ENCODE data around the gene TMEM132E. TPM values are rescaled to one million over a fixed set of nuclear protein-coding genes. Genes with fewer than 3 reads are reported as not detected.
A peak's percentile ranks its signal among the peaks of the same experiment; 100 is the strongest.

Gene TMEM132E, protein sequence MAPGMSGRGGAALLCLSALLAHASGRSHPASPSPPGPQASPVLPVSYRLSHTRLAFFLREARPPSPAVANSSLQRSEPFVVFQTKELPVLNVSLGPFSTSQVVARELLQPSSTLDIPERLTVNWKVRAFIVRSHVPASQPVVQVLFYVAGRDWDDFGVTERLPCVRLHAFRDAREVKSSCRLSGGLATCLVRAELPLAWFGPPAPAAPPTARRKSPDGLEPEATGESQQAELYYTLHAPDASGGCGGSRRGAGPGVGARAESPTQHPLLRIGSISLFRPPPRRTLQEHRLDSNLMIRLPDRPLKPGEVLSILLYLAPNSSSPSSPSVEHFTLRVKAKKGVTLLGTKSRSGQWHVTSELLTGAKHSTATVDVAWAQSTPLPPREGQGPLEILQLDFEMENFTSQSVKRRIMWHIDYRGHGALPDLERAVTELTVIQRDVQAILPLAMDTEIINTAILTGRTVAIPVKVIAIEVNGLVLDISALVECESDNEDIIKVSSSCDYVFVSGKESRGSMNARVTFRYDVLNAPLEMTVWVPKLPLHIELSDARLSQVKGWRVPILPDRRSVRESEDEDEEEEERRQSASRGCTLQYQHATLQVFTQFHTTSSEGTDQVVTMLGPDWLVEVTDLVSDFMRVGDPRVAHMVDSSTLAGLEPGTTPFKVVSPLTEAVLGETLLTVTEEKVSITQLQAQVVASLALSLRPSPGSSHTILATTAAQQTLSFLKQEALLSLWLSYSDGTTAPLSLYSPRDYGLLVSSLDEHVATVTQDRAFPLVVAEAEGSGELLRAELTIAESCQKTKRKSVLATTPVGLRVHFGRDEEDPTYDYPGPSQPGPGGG (N-terminal part only)
- total RNA-seq, result under 1 TPM in 2 of 4 donors, not detected in 2; 0.11 to 0.13 TPM

DNA sequence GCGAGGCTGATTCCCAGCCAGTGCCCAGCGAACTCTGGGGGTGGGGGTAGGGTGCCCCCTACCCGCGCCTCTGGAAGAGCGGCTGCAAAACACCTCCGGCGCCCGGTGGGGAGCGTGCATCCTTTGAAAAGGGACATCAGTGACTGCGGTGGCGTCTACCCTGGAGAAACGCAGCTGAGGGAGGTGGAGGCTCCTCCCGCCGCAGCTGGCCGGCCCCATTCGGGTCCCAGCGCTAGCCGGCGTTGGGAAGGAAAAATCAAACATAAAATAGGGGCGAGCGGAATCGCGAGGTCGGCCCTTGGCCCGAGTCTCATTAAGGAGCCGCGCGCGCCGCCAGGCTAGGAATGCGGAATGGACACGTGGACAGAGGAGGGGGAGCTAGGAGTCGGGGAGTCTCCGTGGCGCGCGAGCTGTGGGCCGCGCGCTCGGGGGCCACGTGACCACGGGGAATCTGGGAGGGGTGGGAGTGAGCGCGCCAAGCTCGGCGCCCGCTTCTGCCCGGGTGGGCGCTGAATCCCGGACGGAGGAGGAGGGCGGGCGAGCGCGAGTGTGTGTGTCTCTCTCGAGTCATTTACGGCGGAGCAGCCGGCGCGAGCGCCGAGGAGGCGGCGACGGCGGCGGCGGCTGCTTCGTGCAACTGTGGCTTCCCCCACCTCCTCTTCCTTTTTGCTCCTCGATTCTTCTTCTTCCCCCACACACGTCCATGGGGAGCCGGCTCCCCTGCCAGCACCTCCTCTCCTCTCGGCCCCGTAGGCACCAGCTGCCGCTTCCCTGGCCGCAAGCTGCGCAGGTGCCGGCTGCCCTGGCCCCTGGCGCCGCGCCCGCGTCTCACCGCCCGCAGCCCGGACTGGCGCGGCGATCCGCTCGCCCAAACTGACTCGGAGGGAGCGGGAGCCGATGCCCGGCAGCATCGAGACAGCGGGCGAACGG is at the start of gene TMEM132E:
Gene TMEM132E, plus strand, starts transcription at position 566 of the 930 bp plus-strand sequence. CDS start 1,495 bp downstream, outside the sequence.
- Histone ChIP-seq H3K27me3 (peaks cover 21% of the 10 kb centered on the region), H3K36me3 (no peaks in the 10 kb centered on the region), H3K27ac (no peak within 1 kb of the TSS), H3K9me3 (no peaks in the 10 kb centered on the region), H3K4me3 (replicated peaks in 1 of 3) (peak within 1 kb of the TSS in 2 of 3 donors; percentile 18 to 30), H3K4me1 (peaks cover 27 to 30% of the 10 kb centered on the region in 2 donors)
- TF ChIP-seq, protein P1, sequence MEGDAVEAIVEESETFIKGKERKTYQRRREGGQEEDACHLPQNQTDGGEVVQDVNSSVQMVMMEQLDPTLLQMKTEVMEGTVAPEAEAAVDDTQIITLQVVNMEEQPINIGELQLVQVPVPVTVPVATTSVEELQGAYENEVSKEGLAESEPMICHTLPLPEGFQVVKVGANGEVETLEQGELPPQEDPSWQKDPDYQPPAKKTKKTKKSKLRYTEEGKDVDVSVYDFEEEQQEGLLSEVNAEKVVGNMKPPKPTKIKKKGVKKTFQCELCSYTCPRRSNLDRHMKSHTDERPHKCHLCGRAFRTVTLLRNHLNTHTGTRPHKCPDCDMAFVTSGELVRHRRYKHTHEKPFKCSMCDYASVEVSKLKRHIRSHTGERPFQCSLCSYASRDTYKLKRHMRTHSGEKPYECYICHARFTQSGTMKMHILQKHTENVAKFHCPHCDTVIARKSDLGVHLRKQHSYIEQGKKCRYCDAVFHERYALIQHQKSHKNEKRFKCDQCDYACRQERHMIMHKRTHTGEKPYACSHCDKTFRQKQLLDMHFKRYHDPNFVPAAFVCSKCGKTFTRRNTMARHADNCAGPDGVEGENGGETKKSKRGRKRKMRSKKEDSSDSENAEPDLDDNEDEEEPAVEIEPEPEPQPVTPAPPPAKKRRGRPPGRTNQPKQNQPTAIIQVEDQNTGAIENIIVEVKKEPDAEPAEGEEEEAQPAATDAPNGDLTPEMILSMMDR (IDR thresholded peaks at IDR 0.05), result no peak
- DNase-seq, result peak; percentile 69 to 72
- intact Hi-C loops (cut with DNase I), result no loop called here
- WGBS, 2 donors, result 2% methylated on average over 38 to 79 of the region's 101 CpGs

DNA sequence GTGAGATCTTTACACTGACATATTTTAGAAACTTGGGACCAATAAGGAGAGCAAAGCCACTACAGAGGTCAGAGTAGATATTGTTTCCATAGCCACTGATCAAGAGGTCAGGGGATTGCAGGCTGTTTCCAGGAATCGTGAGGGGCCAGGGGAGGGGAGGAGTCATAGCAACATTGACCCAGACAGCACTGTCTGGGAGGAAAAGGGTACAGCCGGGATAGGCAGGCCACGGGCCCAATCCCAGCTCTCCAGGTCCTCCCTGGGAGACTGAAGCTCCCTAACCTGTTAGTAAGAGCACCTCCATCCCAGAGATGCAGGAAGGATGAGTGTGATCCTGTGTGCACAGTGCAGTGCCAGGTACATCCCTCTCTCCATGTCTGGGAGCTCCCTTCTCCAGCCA is 48.5 kb upstream of the TMEM132E start:
- no peaks in the 10 kb centered on the region for H3K9me3 ChIP-seq
- TF ChIP-seq, protein P1 (IDR thresholded peaks at IDR 0.05), result no peak
- TF ChIP-seq POLR2A (IDR thresholded peaks at IDR 0.05), result no peak
- no peak overlapping the region for H3K27ac ChIP-seq
- 16 to 19% methylated on average over 3 of the region's 3 CpGs for WGBS, 2 donors
- no peaks in the 10 kb centered on the region for H3K4me1 ChIP-seq
- no peak for DNase-seq
- H3K36me3 ChIP-seq, result no peaks in the 10 kb centered on the region
- no peak overlapping the region for H3K4me3 ChIP-seq (replicated peaks in 1 of 3)
- H3K27me3 ChIP-seq, result no peaks in the 10 kb centered on the region
- intact Hi-C loops (cut with DNase I), result no loop called here

DNA sequence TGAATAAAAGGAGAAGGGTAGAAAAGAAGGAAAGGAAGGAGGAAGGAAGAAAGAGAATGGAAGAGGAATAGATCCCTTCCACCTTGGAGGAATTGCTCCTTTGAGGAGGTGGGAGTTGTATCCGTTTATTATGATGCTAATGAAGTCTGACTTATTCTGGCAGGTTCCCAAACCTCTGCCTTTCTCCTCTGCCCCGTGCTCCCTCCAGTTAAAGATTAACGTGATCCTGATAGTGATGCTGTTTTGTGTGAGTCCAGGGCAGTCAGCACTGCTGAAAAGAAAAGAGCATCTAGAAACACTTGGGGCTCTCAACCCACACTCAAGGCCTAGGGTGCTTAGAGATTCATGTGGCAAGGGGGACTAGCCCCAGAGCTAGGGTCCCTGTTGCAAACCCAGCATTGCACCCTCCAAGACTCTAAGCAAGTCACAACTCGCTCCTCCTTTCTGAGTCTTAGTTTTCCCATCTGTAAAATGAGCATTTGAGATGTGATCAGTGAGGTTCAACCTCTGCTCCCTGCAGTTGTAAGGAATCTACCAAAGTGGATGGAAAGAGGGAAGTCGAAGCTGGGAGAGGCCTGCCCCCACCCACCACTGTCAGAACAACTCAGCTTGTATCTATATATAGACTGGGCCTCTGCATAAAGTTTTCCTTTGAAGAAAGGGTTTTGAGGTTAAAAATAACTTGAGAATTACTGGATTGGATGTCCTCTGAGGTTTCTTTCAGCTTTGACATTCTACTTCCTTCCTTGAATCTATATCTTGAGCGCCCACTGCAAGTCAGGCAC is 46.9 kb upstream of the TMEM132E start:
- Histone ChIP-seq H3K4me1 (no peaks in the 10 kb centered on the region), H3K27ac (no peak overlapping the region), H3K36me3 (no peaks in the 10 kb centered on the region), H3K27me3 (no peaks in the 10 kb centered on the region), H3K9me3 (no peaks in the 10 kb centered on the region), H3K4me3 (replicated peaks in 1 of 3) (no peak overlapping the region)
- intact Hi-C loops (cut with DNase I), result no loop called here
- TF ChIP-seq, protein P1 (IDR thresholded peaks at IDR 0.05), result no peak
- TF ChIP-seq POLR2A (IDR thresholded peaks at IDR 0.05), result no peak
- no peak for DNase-seq
- 36 to 37% methylated on average over 6 of the region's 6 CpGs for WGBS, 2 donors

DNA sequence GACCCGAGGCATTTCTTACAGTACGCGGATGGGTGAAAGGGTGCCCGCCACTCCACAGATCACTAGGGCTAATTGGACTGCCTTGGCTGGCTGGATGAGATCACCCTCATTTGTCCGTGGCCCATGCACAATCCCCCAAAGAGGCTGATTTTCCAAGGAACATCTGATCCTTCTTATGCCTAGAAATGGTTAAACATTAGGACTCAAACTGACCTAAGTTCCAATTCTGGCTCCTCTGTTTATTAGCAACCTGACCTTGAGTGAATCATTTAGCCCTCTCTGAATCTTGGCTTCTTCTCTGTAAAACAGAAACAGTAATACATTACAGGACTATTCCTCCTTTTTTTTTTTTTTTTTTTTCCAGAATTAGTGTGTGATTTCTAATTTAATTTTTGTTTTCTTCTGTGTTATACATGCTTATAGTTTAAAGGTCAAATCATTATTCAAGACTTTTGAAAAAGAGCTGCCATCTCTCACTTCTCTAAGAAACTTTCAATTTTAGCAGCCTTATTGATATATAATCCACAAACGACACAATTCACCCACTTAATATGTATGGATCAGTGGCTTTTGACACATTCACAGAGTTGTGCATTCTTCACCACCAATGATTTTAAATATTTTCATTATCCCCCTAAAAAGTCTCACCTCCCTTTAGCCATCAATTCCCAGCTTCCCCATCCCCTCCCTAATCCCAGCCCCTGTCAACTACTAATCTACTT is 45.4 kb upstream of the TMEM132E start:
- H3K36me3 ChIP-seq, result no peaks in the 10 kb centered on the region
- H3K9me3 ChIP-seq, result no peaks in the 10 kb centered on the region
- TF ChIP-seq POLR2A (IDR thresholded peaks at IDR 0.05), result no peak
- TF ChIP-seq, protein P1 (IDR thresholded peaks at IDR 0.05), result no peak
- DNase-seq, result no peak
- no peaks in the 10 kb centered on the region for H3K4me1 ChIP-seq
- 74 to 76% methylated on average over 6 of the region's 6 CpGs for WGBS, 2 donors
- no peaks in the 10 kb centered on the region for H3K27me3 ChIP-seq
- intact Hi-C loops (cut with DNase I), result no loop called here
- H3K4me3 ChIP-seq (replicated peaks in 1 of 3), result no peak overlapping the region
- no peak overlapping the region for H3K27ac ChIP-seq
